ENCODE data around the gene RGS3. TPM values are rescaled to one million over a fixed set of nuclear protein-coding genes. Genes with fewer than 3 reads are reported as not detected.
"Not testable (repeated sequence)": the region's sequence is repeated elsewhere in the genome, so short reads cannot be mapped to it uniquely, and the experiment has no call there.

The RGS3 gene
- total and polyA plus RNA-seq, 2 donors (not counting 3 experiments of a cell fraction or from before 2014, with no cell fraction given), result 356 to 416 TPM

DNA sequence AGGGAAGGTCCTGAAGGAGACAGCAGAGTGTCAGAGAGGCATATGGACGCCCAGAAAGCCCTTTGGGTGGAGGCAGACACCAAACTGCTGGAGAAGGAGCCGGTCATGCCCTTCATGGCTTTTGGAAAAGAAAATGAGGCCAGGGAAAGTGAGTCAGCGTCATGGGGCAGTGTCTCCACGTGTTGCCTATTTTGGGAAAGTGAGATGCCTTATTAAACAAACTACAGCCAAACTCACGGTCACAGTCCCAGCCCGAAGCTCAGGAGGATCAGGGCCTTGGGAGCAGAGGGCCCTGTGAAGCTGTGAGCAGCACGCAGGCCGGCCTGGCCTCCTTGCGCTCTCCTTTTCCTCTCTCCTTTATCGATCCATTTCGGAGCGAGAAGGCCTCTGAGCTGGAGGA is 25.0 kb downstream of the RGS3 start:
- H3K4me1 ChIP-seq (ENCODE audit: control insufficient read depth, extremely low read depth, insufficient read depth, low read length), result peaks cover 30% of the 10 kb centered on the region
- no peak overlapping the region for H3K27ac ChIP-seq (ENCODE audit: insufficient read depth, low read depth, low read length)
- H3K27me3 ChIP-seq (ENCODE audit: control insufficient read depth in 2 of 2, insufficient read depth in 2 of 2, low read length in 2 of 2), result no peaks in the 10 kb centered on the region
- no peaks in the 10 kb centered on the region for H3K9me1 ChIP-seq (replicated peaks; ENCODE audit: control insufficient read depth, extremely low read depth, insufficient read depth, low read length)
- no peaks in the 10 kb centered on the region for H4K20me1 ChIP-seq (replicated peaks; ENCODE audit: control insufficient read depth, extremely low read depth, insufficient read depth, low read length)
- no peak overlapping the region for H3K4me2 ChIP-seq (ENCODE audit: insufficient read depth, low read length)
- POLR2A ChIA-PET, result no interaction called here
- H3K9ac ChIP-seq (replicated peaks; ENCODE audit: extremely low read depth, insufficient read depth, low read length), result no peak overlapping the region
- CTCF ChIA-PET, result interaction anchor here (1.3 kb wide), 1 partner anchor 43 kb away, joined by 5 read pairs; no protein-coding TSS in a partner anchor
- dilution Hi-C loops (cut with MboI; ENCODE audit: extremely low pct_ligation_motif_present, low sequenced_read_pairs) (no loop called here), intact Hi-C loops (cut with micrococcal nuclease) (no loop called here)
- H3K36me3 ChIP-seq (ENCODE audit: control insufficient read depth in 2 of 2, extremely low read depth in 1 of 2, insufficient read depth in 2 of 2, low read length in 2 of 2), result no peaks in the 10 kb centered on the region
- no peak for TF ChIP-seq JUN (IDR thresholded peaks at IDR 0.05; ENCODE audit: borderline replicate concordance, insufficient read depth, insufficient read length, low read depth)
- no peak for TF ChIP-seq EZH2 (IDR thresholded peaks at IDR 0.05; ENCODE audit: borderline replicate concordance, low read depth, low read length, severe bottlenecking)
- TF ChIP-seq POLR2A (IDR thresholded peaks at IDR 0.05; ENCODE audit: low read depth, low read length), result no peak
- no peak for TF ChIP-seq POLR2AphosphoS5 (IDR thresholded peaks at IDR 0.05; ENCODE audit: insufficient read depth, low read depth, low read length)
- TF ChIP-seq FOS (IDR thresholded peaks at IDR 0.05; ENCODE audit: borderline replicate concordance, insufficient read depth, low read length), result no peak
- TF ChIP-seq, protein P1, sequence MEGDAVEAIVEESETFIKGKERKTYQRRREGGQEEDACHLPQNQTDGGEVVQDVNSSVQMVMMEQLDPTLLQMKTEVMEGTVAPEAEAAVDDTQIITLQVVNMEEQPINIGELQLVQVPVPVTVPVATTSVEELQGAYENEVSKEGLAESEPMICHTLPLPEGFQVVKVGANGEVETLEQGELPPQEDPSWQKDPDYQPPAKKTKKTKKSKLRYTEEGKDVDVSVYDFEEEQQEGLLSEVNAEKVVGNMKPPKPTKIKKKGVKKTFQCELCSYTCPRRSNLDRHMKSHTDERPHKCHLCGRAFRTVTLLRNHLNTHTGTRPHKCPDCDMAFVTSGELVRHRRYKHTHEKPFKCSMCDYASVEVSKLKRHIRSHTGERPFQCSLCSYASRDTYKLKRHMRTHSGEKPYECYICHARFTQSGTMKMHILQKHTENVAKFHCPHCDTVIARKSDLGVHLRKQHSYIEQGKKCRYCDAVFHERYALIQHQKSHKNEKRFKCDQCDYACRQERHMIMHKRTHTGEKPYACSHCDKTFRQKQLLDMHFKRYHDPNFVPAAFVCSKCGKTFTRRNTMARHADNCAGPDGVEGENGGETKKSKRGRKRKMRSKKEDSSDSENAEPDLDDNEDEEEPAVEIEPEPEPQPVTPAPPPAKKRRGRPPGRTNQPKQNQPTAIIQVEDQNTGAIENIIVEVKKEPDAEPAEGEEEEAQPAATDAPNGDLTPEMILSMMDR (IDR thresholded peaks at IDR 0.05; ENCODE audit: extremely low read depth in 1 of 2, insufficient read depth in 1 of 2, low read depth in 1 of 2, low read length in 2 of 2), result no peak
- TF ChIP-seq, protein P2, sequence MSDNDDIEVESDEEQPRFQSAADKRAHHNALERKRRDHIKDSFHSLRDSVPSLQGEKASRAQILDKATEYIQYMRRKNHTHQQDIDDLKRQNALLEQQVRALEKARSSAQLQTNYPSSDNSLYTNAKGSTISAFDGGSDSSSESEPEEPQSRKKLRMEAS (IDR thresholded peaks at IDR 0.05; ENCODE audit: insufficient read depth, insufficient read length), result no peak
- TF ChIP-seq MYC (IDR thresholded peaks at IDR 0.05; ENCODE audit: low read depth, low read length), result no peak
- no peak for TF ChIP-seq GATA2 (IDR thresholded peaks at IDR 0.05; ENCODE audit: insufficient read depth, insufficient read length, low read depth, low read length)
- H3K79me2 ChIP-seq (ENCODE audit: control insufficient read depth, insufficient read depth, low read length), result no peaks in the 10 kb centered on the region
- FAIRE-seq, result no peak
- H3K4me3 ChIP-seq (replicated peaks in 1 of 3; ENCODE audit: insufficient read depth in 1 of 3, low read depth in 1 of 3, low read length in 3 of 3), result no peak overlapping the region
- DNase-seq (ENCODE audit: low read depth, low spot score), result no peak
- BruUV-seq (replicated peaks), result no TSS peak
- no peaks in the 10 kb centered on the region for H3K9me3 ChIP-seq (replicated peaks; ENCODE audit: control insufficient read depth, insufficient read depth, low read length)
- no peak overlapping the region for H2AFZ ChIP-seq (ENCODE audit: low read depth, low read length)

DNA sequence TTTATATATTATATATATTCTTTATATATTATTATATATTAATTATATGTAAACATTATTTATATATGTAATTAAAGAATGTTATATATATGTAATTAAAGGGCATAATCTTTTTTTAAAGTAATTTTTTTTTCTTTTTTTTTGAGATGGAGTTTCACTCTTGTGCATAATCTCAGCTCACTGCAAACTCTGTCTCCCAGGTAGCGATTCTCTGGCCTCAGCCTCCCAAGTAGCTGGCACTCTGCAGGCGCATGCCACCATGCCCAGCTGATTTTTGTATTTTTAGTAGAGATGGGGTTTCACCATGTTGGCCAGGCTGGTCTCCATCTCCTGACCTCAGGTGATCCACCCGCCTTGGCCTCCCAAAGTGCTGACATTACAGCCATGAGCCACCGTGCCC is 27.6 kb downstream of the RGS3 start:
- intact Hi-C loops (cut with micrococcal nuclease); dilution Hi-C loops (cut with MboI; ENCODE audit: extremely low pct_ligation_motif_present, low sequenced_read_pairs); H3K27me3 ChIP-seq (ENCODE audit: control insufficient read depth in 2 of 2, insufficient read depth in 2 of 2, low read length in 2 of 2); H3K4me2 ChIP-seq (ENCODE audit: insufficient read depth, low read length); POLR2A ChIA-PET; H4K20me1 ChIP-seq (replicated peaks; ENCODE audit: control insufficient read depth, extremely low read depth, insufficient read depth, low read length); H2AFZ ChIP-seq (ENCODE audit: low read depth, low read length); H3K79me2 ChIP-seq (ENCODE audit: control insufficient read depth, insufficient read depth, low read length); H3K36me3 ChIP-seq (ENCODE audit: control insufficient read depth in 2 of 2, extremely low read depth in 1 of 2, insufficient read depth in 2 of 2, low read length in 2 of 2); H3K9me1 ChIP-seq (replicated peaks; ENCODE audit: control insufficient read depth, extremely low read depth, insufficient read depth, low read length); H3K27ac ChIP-seq (ENCODE audit: insufficient read depth, low read depth, low read length); BruUV-seq (replicated peaks); DNase-seq (ENCODE audit: low read depth, low spot score); H3K9ac ChIP-seq (replicated peaks; ENCODE audit: extremely low read depth, insufficient read depth, low read length); H3K9me3 ChIP-seq (replicated peaks; ENCODE audit: control insufficient read depth, insufficient read depth, low read length); H3K4me1 ChIP-seq (ENCODE audit: control insufficient read depth, extremely low read depth, insufficient read depth, low read length); H3K4me3 ChIP-seq (replicated peaks in 1 of 3; ENCODE audit: insufficient read depth in 1 of 3, low read depth in 1 of 3, low read length in 3 of 3): not testable (repeated sequence)
- peak; percentile 21 for FAIRE-seq
- CTCF ChIA-PET, result interaction anchor here (3.1 kb wide), 1 partner anchor 36 kb away, joined by 14 read pairs; no protein-coding TSS in a partner anchor
